Osteocyte (in vitro differentiated cells): ENCODE results near the gene CENPP. TPM values are rescaled to one million over a fixed set of nuclear protein-coding genes. Genes with fewer than 3 reads are reported as not detected.

Experiments used
- DNase-seq: peaks from one replicate; pipeline ENCODE4 v3.0.0; 2021; ENCODE audit warnings: mixed read lengths; ENCODE audit not compliant: unreplicated experiment; ENCODE audit errors: extremely low spot score
- H3K27ac Mint-ChIP-seq: one replicate; pipeline ENCODE4 v1.8.0; 2021; ENCODE audit warnings: mild to moderate bottlenecking, mixed read lengths; ENCODE audit not compliant: unreplicated experiment
- H3K27me3 Mint-ChIP-seq: one replicate; pipeline ENCODE4 v1.8.0; 2021; ENCODE audit warnings: mixed read lengths; ENCODE audit not compliant: unreplicated experiment
- H3K36me3 Mint-ChIP-seq: one replicate; pipeline ENCODE4 v1.8.0; 2021; ENCODE audit warnings: mixed read lengths; ENCODE audit not compliant: unreplicated experiment
- H3K4me1 Mint-ChIP-seq: one replicate; pipeline ENCODE4 v1.8.0; 2021; ENCODE audit warnings: mixed read lengths; ENCODE audit not compliant: unreplicated experiment
- H3K4me3 Mint-ChIP-seq: one replicate; pipeline ENCODE4 v1.8.0; 2021; ENCODE audit warnings: mild to moderate bottlenecking, moderate library complexity, mixed read lengths; ENCODE audit not compliant: unreplicated experiment
- H3K9me3 Mint-ChIP-seq: one replicate; pipeline ENCODE4 v1.8.0; 2021; ENCODE audit warnings: mixed read lengths; ENCODE audit not compliant: unreplicated experiment
- total RNA-seq: library from RNA; stranded (reverse); gene quantifications from 2 replicates; pipeline ENCODE4 v1.2.1, GENCODE V29; 2021
- TF ChIP-seq, protein P1 (sequence below): fragments of 200-600 bp; sonication (generic); IDR thresholded peaks from 2 replicates; pipeline ENCODE4 v1.5.0; 2021; ENCODE audit warnings: antibody characterized with exemption, mild to moderate bottlenecking, moderate library complexity

Gene CENPP
- total RNA-seq, 1 donor from 2014 or later: 11.6 TPM

DNA sequence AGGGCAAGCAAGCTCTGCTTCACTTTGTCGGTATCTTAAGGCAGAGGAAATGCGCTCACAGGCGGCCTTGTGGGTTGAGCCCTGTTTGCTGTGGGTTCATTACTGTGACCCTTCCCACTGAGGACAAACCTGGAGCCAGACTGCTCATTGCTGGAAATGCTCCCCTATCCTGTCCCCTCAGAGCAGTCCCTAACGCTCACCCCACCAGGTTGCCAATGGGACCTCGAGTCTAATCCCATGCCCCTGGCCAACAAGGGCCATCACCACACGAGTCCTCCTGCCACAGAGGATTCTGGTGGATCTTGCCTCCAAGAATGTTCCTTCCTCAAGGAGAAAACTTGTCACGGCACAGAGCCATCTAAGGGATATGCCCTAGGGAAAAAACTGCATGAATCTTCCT lies 329.6 kb downstream of the CENPP start:
- no peak for DNase-seq
- H3K9me3 Mint-ChIP-seq: no peaks in the 10 kb centered on the region
- peaks cover 20% of the 10 kb centered on the region for H3K36me3 Mint-ChIP-seq
- peaks cover 38% of the 10 kb centered on the region for H3K4me1 Mint-ChIP-seq
- peak overlapping the region; percentile 45 for H3K27ac Mint-ChIP-seq
- H3K27me3 Mint-ChIP-seq: no peaks in the 10 kb centered on the region
- TF ChIP-seq, protein P1, sequence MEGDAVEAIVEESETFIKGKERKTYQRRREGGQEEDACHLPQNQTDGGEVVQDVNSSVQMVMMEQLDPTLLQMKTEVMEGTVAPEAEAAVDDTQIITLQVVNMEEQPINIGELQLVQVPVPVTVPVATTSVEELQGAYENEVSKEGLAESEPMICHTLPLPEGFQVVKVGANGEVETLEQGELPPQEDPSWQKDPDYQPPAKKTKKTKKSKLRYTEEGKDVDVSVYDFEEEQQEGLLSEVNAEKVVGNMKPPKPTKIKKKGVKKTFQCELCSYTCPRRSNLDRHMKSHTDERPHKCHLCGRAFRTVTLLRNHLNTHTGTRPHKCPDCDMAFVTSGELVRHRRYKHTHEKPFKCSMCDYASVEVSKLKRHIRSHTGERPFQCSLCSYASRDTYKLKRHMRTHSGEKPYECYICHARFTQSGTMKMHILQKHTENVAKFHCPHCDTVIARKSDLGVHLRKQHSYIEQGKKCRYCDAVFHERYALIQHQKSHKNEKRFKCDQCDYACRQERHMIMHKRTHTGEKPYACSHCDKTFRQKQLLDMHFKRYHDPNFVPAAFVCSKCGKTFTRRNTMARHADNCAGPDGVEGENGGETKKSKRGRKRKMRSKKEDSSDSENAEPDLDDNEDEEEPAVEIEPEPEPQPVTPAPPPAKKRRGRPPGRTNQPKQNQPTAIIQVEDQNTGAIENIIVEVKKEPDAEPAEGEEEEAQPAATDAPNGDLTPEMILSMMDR: no peak
- H3K4me3 Mint-ChIP-seq: no peak overlapping the region

DNA sequence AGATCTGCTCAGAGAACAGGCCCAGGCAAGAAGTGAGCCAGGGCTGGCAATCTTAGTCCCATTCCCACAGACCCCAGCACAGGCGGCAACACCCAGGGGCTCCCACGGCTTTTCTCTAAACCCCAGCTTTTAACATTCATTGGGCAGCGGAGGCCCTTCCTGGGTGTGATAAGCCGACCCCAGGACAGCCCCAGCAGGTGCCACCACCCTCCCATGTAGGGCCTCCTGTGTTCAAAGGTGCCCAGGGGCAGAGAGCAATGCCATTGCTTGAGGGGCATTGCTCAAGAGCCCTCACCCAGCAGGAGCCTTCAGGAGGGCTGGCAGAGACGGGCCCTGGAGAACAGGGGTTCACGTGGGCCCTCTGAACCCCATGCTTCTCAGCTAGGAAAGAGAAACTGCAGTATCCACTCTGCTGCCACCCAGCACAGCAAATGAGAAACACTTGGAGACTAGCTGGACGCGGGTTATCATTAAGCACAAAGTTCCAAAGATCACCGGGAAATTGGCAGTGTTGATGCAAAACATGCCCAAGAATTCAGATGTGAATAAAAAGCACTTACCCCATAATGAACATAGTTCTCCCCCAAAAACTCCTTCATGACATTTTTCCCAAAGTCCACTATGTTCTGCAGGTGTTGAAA lies 330.3 kb downstream of the CENPP start:
- peaks cover 38% of the 10 kb centered on the region for H3K4me1 Mint-ChIP-seq
- H3K9me3 Mint-ChIP-seq: no peaks in the 10 kb centered on the region
- DNase-seq: no peak
- TF ChIP-seq, protein P1: no peak
- no peak overlapping the region for H3K4me3 Mint-ChIP-seq
- H3K27me3 Mint-ChIP-seq: no peaks in the 10 kb centered on the region
- peaks cover 15% of the 10 kb centered on the region for H3K36me3 Mint-ChIP-seq
- peak overlapping the region; percentile 45 for H3K27ac Mint-ChIP-seq

DNA sequence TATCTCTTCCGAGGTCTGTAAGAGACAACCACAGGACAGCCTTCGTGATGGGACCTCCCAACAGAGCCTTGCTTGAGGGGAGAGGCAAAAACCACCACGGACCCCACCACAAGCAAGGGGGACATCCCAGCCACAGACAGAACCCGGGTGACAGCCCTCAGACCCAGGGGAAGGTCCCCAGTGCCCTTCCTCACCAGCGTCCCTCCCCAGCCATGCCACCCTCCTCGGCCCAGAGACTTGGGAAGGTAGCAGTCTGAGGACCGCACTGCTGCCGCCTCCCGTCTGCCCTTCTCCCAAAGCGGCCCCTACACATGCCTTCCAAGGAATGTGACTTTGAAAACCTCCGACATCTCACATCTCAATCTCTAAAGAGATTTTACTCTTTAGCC lies 330.8 kb downstream of the CENPP start:
- H3K9me3 Mint-ChIP-seq: no peaks in the 10 kb centered on the region
- peaks cover 38% of the 10 kb centered on the region for H3K4me1 Mint-ChIP-seq
- H3K36me3 Mint-ChIP-seq: peaks cover 15% of the 10 kb centered on the region
- DNase-seq: no peak
- no peak overlapping the region for H3K4me3 Mint-ChIP-seq
- TF ChIP-seq, protein P1: no peak
- H3K27ac Mint-ChIP-seq: no peak overlapping the region
- no peaks in the 10 kb centered on the region for H3K27me3 Mint-ChIP-seq

DNA sequence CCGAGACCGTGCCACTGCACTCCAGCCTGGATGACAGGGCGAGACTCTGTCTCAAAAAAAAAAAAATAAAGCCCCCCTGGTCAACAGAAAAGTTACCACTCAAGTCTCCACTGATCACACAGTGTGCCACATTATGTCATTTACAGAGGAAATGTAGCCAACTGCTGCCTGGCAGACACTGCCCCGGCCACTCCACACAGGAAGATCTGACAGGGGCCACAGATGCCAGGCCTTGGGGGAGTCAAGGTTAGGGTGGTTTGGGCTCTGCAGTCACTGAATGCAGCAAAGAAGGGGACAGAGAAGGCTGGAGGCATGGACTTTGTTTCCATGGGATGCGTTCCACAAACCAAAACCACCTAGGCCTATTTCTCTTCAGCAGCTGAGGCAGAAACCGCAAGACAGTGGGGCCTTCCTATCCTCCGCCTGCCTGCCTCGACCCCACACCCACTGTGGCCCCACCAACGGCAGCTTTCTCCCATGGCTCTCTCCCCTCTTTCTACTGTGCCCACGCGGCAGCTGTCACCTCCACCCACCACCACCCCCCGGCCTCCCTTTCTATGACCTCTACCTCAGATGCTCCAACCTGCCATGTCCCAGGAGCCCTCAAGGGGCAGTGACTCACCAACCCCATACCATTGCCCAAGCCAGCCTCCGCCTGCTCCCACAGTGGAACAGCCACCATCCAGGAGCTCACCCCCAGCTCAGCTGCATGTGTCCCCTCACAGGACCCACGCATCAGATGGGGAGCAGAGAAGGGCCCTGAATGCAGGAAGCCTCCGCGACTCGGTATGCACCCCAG lies 331.7 kb downstream of the CENPP start:
- peaks cover 40% of the 10 kb centered on the region for H3K4me1 Mint-ChIP-seq
- H3K27me3 Mint-ChIP-seq: no peaks in the 10 kb centered on the region
- no peak for DNase-seq
- peaks cover 15% of the 10 kb centered on the region for H3K36me3 Mint-ChIP-seq
- H3K27ac Mint-ChIP-seq: no peak overlapping the region
- no peaks in the 10 kb centered on the region for H3K9me3 Mint-ChIP-seq
- H3K4me3 Mint-ChIP-seq: no peak overlapping the region
- TF ChIP-seq, protein P1: no peak

DNA sequence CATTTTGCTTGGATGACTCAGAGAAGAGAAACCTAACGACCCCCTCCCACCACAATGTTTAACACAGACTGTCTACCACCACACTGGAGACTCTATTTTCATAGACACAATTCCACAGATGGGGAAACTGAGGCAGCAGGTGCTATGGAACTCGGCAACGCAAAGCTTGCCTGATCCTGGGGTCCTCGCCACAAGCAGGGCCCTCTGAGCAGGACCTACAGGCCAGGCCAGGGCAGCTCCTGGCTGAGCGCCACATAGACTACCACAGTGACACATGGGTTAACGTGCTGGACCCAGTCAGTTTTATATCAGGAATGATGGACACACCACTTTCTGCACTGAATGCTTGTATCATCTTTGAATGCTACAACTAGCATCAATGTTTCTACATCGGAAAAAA lies 332.4 kb downstream of the CENPP start:
- Mint-ChIP-seq H3K36me3 (peaks cover 15% of the 10 kb centered on the region), H3K27me3 (no peaks in the 10 kb centered on the region), H3K4me1 (peaks cover 36% of the 10 kb centered on the region), H3K27ac (no peak overlapping the region), H3K4me3 (no peak overlapping the region), H3K9me3 (no peaks in the 10 kb centered on the region)
- TF ChIP-seq, protein P1: no peak
- DNase-seq: no peak
